ENCODE measurements around the gene DCDC2C. TPM values are rescaled to one million over a fixed set of nuclear protein-coding genes. Genes with fewer than 3 reads are reported as not detected.

DCDC2C gene
- total and polyA plus RNA-seq, 2 donors (not counting 3 experiments of a cell fraction or from before 2014, with no cell fraction given), result not detected

DNA sequence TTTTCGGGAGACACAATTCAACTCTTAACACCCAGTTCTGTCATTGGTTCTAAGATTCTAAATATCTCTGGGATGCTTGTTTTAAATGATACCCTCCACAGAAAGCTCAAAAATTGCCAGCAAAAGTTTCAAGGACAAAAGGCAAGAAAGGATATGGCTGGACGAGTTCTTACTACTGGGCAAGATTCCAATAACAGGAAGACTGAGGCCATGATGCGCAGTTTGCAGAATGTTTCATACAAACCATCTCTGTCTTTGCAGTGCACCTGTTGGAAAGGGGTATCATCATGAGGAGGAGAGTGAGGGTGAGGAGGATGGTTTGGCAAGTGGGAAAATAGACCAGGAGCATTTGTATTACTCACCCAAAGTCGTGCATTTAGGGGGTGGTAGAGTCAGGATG lies 172.8 kb downstream of the DCDC2C start:
- Histone ChIP-seq H3K4me3 (replicated peaks in 1 of 3; ENCODE audit: insufficient read depth in 1 of 3, low read depth in 1 of 3, low read length in 3 of 3) (no peak overlapping the region), H3K9me3 (replicated peaks; ENCODE audit: control insufficient read depth, insufficient read depth, low read length) (no peaks in the 10 kb centered on the region), H3K9me1 (replicated peaks; ENCODE audit: control insufficient read depth, extremely low read depth, insufficient read depth, low read length) (no peaks in the 10 kb centered on the region), H3K4me1 (ENCODE audit: control insufficient read depth, extremely low read depth, insufficient read depth, low read length) (no peaks in the 10 kb centered on the region), H3K9ac (replicated peaks; ENCODE audit: extremely low read depth, insufficient read depth, low read length) (no peak overlapping the region), H3K27me3 (ENCODE audit: control insufficient read depth in 2 of 2, insufficient read depth in 2 of 2, low read length in 2 of 2) (no peaks in the 10 kb centered on the region), H3K79me2 (ENCODE audit: control insufficient read depth, insufficient read depth, low read length) (no peaks in the 10 kb centered on the region), H4K20me1 (replicated peaks; ENCODE audit: control insufficient read depth, extremely low read depth, insufficient read depth, low read length) (no peaks in the 10 kb centered on the region), H3K27ac (ENCODE audit: insufficient read depth, low read depth, low read length) (no peak overlapping the region), H2AFZ (ENCODE audit: low read depth, low read length) (no peak overlapping the region), H3K4me2 (ENCODE audit: insufficient read depth, low read length) (no peak overlapping the region), H3K36me3 (ENCODE audit: control insufficient read depth in 2 of 2, extremely low read depth in 1 of 2, insufficient read depth in 2 of 2, low read length in 2 of 2) (no peaks in the 10 kb centered on the region)
- POLR2A ChIA-PET, result no interaction called here
- CTCF ChIA-PET, result no interaction called here
- TF ChIP-seq JUN (IDR thresholded peaks at IDR 0.05; ENCODE audit: borderline replicate concordance, insufficient read depth, insufficient read length, low read depth) (no peak), FOS (IDR thresholded peaks at IDR 0.05; ENCODE audit: borderline replicate concordance, insufficient read depth, low read length) (no peak), EZH2 (IDR thresholded peaks at IDR 0.05; ENCODE audit: borderline replicate concordance, low read depth, low read length, severe bottlenecking) (no peak), MYC (IDR thresholded peaks at IDR 0.05; ENCODE audit: low read depth, low read length) (no peak), GATA2 (IDR thresholded peaks at IDR 0.05; ENCODE audit: insufficient read depth, insufficient read length, low read depth, low read length) (no peak), POLR2AphosphoS5 (IDR thresholded peaks at IDR 0.05; ENCODE audit: insufficient read depth, low read depth, low read length) (no peak), POLR2A (IDR thresholded peaks at IDR 0.05; ENCODE audit: low read depth, low read length) (no peak)
- TF ChIP-seq, protein P1, sequence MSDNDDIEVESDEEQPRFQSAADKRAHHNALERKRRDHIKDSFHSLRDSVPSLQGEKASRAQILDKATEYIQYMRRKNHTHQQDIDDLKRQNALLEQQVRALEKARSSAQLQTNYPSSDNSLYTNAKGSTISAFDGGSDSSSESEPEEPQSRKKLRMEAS (IDR thresholded peaks at IDR 0.05; ENCODE audit: insufficient read depth, insufficient read length), result no peak
- TF ChIP-seq, protein P2, sequence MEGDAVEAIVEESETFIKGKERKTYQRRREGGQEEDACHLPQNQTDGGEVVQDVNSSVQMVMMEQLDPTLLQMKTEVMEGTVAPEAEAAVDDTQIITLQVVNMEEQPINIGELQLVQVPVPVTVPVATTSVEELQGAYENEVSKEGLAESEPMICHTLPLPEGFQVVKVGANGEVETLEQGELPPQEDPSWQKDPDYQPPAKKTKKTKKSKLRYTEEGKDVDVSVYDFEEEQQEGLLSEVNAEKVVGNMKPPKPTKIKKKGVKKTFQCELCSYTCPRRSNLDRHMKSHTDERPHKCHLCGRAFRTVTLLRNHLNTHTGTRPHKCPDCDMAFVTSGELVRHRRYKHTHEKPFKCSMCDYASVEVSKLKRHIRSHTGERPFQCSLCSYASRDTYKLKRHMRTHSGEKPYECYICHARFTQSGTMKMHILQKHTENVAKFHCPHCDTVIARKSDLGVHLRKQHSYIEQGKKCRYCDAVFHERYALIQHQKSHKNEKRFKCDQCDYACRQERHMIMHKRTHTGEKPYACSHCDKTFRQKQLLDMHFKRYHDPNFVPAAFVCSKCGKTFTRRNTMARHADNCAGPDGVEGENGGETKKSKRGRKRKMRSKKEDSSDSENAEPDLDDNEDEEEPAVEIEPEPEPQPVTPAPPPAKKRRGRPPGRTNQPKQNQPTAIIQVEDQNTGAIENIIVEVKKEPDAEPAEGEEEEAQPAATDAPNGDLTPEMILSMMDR (IDR thresholded peaks at IDR 0.05; ENCODE audit: extremely low read depth in 1 of 2, insufficient read depth in 1 of 2, low read depth in 1 of 2, low read length in 2 of 2), result no peak
- no peak for DNase-seq (ENCODE audit: low read depth, low spot score)
- intact Hi-C loops (cut with micrococcal nuclease), result no loop called here
- BruUV-seq (replicated peaks), result no TSS peak
- no peak for FAIRE-seq
- dilution Hi-C loops (cut with MboI; ENCODE audit: extremely low pct_ligation_motif_present, low sequenced_read_pairs), result no loop called here
